ENCODE measurements around the gene ZCWPW1. TPM values are rescaled to one million over a fixed set of nuclear protein-coding genes. Genes with fewer than 3 reads are reported as not detected.

The ZCWPW1 gene
- total RNA-seq, 6 experiments from 2014 or later, result 0.86 to 5.7 (median 2.7) TPM

DNA sequence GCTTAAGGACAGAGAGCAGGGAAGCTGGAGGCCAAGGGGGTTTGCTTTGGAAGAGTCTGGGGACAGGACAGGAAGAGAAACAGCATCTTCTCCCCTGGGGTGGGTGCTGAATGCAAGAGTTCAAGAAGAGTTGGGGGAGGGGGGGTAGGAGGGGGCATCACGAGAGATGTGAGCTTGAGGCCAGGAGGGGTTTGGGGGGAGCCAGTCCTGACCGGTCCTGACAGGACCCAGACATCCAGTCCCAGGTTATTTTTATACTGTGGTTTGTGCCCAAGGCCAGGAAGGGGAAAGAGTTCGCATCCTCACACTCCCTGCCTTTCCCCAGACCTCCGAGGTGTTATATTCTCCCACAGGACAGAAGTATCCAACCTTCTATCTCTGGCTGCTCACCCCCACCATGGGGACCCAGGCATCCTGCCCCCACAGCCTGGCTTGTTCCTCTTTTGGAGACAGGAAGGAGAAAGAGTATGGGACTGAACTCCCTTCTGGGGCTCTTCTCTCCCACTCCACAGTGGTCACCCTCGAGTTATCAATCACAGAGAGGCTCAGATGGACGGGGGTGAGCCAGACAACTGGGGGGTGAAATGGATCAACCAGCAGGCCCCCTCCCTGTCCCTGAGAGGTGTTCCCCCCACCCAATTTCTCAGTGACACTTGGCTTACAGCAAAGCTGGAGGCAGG lies 47.7 kb upstream of the ZCWPW1 start:
- Histone ChIP-seq H3K36me3 (peaks cover 0 to 12% (median 4%) of the 10 kb centered on the region in 4 donors), H3K4me1 (peaks cover 0 to 13% (median 3%) of the 10 kb centered on the region in 4 donors), H3K27ac (no peak overlapping the region), H3K4me3 (peak overlapping the region in 1 of 3 donors; percentile 32), H3K27me3 (no peaks in the 10 kb centered on the region), H3K9me3 (no peaks in the 10 kb centered on the region)
- WGBS (ENCODE audit: insufficient coverage, low coverage, low lambda C conversion rate, missing lambda C conversion rate), result 39% methylated on average over 5 of the region's 6 CpGs
- intact Hi-C loops (cut with DNase I), result loop anchor here (5.0 to 10.0 kb wide), 2 partner anchors 86 to 209 kb away; no protein-coding TSS in a partner anchor
- TF ChIP-seq CTCF (IDR thresholded peaks at IDR 0.05) (no peak), POLR2A (IDR thresholded peaks at IDR 0.05) (no peak)
- DNase-seq (no peak), ATAC-seq (no peak)

DNA sequence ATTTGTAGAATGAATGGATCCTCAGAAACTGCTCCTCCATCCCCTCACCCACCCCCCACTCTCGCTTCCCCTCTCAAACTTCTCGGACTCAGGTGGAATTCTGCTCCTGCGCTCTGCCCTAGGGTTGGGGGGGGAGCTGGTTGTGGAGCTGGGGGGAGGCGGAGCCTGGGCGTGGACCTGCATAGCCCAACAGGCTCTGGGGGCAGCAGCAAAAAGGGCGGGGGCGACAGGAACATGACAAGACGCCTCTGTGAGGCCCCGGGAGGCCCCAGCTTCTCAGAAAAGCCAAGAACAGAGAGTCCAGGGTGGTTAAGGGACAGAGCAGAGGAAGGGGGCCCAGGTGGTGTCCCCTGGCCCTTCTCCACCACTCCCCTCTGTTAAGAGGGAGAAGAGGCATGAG lies 47.0 kb upstream of the ZCWPW1 start:
- ATAC-seq (no peak), DNase-seq (no peak)
- intact Hi-C loops (cut with DNase I), result loop anchor here (5.0 to 10.0 kb wide), 2 partner anchors 87 to 209 kb away; no protein-coding TSS in a partner anchor
- 20% methylated on average over 1 of the region's 9 CpGs for WGBS (ENCODE audit: insufficient coverage, low coverage, low lambda C conversion rate, missing lambda C conversion rate)
- no peak overlapping the region for H3K27ac ChIP-seq
- H3K27me3 ChIP-seq, result no peaks in the 10 kb centered on the region
- peaks cover 0 to 12% (median 4%) of the 10 kb centered on the region in 4 donors for H3K36me3 ChIP-seq
- H3K9me3 ChIP-seq, result no peaks in the 10 kb centered on the region
- peaks cover 0 to 13% (median 3%) of the 10 kb centered on the region in 4 donors for H3K4me1 ChIP-seq
- TF ChIP-seq CTCF (IDR thresholded peaks at IDR 0.05), result no peak
- no peak for TF ChIP-seq POLR2A (IDR thresholded peaks at IDR 0.05)
- H3K4me3 ChIP-seq, result no peak overlapping the region

DNA sequence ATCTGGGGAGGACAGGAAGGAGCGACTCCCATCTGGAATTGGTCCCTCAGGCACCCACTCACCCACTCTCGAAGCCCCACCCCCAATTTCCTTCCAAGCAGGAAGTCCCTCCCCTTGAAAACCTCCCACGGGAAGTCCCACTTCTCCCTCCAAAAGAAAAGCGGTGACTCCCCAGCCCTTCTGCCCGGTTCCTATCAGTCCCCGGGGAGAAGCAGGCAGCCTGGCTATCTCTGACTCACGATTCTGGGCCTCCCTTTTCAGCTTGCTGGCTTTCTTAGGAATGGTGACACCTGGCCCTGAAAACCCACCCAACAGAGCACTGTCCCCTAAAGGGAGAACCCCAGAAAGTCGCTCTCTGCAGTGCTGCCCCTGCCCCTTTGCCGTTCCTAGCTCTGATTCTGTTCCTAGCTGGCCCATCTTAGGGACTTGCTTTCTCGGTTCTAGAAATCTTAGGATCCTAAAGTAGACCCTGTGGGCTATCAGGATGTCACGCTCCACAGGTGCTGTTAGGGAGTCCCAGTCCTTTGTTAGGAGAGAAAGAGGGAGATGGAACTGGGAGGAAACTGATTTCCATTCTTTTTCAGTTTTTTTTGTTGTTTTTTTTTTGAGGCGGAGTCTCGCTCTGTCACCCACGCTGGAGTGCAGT lies 44.5 kb upstream of the ZCWPW1 start:
- Histone ChIP-seq H3K9me3 (no peaks in the 10 kb centered on the region), H3K27me3 (no peaks in the 10 kb centered on the region), H3K4me3 (no peak overlapping the region), H3K36me3 (peaks cover 0 to 12% (median 4%) of the 10 kb centered on the region in 4 donors), H3K27ac (no peak overlapping the region), H3K4me1 (peaks cover 0 to 14% (median 2%) of the 10 kb centered on the region in 4 donors)
- TF ChIP-seq POLR2A (IDR thresholded peaks at IDR 0.05) (no peak), CTCF (IDR thresholded peaks at IDR 0.05) (no peak)
- intact Hi-C loops (cut with DNase I), result loop anchor here (5.0 to 10.0 kb wide), 2 partner anchors 89 to 212 kb away; no protein-coding TSS in a partner anchor
- 67% methylated on average over 9 of the region's 14 CpGs for WGBS (ENCODE audit: insufficient coverage, low coverage, low lambda C conversion rate, missing lambda C conversion rate)
- DNase-seq (no peak), ATAC-seq (peak in 3 of 4 donors; percentile 2 to 33 (median 7))

DNA sequence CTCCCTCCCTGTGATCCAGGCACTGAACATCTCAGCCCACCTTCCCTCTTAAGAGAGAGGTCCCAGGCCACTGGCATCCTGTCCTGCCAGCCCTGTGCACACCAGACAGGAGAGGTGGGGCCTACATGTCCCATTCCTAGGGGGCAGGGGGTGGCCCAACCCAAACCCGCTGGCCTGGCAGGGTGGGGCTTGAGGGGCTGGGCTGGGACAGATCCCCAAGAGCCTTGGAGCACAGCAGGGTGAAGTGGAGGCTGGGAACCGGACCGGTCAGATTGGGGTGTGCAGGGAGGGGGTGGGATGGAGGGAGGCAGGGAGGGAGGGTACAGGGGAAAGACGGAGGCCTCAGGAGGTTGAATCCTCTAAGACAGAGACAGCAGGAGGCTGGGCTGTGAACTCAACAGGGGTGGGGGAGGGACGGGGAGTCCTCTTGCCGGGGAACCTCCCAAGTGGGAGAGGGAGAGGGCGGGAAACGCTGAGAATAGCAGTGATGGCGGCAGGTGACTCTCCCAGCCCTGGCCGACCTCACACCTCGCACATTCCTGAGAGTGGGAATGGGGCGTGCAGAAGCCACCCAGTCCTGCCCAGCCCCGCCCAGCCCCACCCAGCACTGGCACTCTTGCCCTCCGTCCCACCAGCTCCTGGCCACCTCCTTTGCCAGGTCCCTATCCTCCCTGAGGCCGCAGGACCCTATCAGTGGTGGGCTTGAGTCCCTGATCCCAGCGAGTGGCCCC lies 43.8 kb upstream of the ZCWPW1 start:
- no peaks in the 10 kb centered on the region for H3K9me3 ChIP-seq
- DNase-seq, result no peak
- intact Hi-C loops (cut with DNase I), result loop anchor here (5.0 to 10.0 kb wide), 2 partner anchors 90 to 213 kb away; no protein-coding TSS in a partner anchor
- H3K27me3 ChIP-seq, result no peaks in the 10 kb centered on the region
- TF ChIP-seq CTCF (IDR thresholded peaks at IDR 0.05) (no peak), POLR2A (IDR thresholded peaks at IDR 0.05) (no peak)
- H3K27ac ChIP-seq, result no peak overlapping the region
- peaks cover 0 to 12% (median 4%) of the 10 kb centered on the region in 4 donors for H3K36me3 ChIP-seq
- peaks cover 0 to 8% (median 2%) of the 10 kb centered on the region in 4 donors for H3K4me1 ChIP-seq
- ATAC-seq, result no peak
- no peak overlapping the region for H3K4me3 ChIP-seq
- WGBS (ENCODE audit: insufficient coverage, low coverage, low lambda C conversion rate, missing lambda C conversion rate), result 79% methylated on average over 4 of the region's 16 CpGs
